ENCODE results near the gene PLA2R1.
A peak's percentile ranks its signal among the peaks of the same experiment; 100 is the strongest.

Gene PLA2R1

DNA sequence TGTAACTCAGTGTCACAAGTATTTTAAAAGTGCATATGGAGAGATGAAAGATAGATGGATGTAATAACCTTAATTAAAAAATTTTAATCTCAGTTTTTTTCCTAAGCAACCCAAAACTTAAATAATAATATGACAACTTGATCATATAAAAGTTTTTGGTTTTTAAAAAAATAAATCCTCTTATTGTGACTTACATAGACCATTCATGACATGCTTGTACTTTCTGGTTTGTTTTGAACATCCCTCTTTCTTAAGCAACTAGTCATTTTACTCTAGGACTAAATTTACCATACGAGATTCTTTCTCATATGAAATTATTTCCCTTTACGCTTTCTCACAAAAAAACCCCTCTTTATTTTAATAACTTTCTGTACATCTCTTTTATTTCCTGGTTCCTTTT is 6.5 kb upstream of the PLA2R1 start:
- in situ Hi-C loops (cut with HindIII; ENCODE audit: low sequenced_read_pairs), result no loop called here
- TF ChIP-seq, protein P1, sequence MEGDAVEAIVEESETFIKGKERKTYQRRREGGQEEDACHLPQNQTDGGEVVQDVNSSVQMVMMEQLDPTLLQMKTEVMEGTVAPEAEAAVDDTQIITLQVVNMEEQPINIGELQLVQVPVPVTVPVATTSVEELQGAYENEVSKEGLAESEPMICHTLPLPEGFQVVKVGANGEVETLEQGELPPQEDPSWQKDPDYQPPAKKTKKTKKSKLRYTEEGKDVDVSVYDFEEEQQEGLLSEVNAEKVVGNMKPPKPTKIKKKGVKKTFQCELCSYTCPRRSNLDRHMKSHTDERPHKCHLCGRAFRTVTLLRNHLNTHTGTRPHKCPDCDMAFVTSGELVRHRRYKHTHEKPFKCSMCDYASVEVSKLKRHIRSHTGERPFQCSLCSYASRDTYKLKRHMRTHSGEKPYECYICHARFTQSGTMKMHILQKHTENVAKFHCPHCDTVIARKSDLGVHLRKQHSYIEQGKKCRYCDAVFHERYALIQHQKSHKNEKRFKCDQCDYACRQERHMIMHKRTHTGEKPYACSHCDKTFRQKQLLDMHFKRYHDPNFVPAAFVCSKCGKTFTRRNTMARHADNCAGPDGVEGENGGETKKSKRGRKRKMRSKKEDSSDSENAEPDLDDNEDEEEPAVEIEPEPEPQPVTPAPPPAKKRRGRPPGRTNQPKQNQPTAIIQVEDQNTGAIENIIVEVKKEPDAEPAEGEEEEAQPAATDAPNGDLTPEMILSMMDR (IDR thresholded peaks at IDR 0.05; ENCODE audit: low read depth, low read length, missing control alignments), result no peak
- no peak for DNase-seq (ENCODE audit: low read depth)
- H3K4me3 ChIP-seq (ENCODE audit: low read depth, low read length), result no peak overlapping the region

DNA sequence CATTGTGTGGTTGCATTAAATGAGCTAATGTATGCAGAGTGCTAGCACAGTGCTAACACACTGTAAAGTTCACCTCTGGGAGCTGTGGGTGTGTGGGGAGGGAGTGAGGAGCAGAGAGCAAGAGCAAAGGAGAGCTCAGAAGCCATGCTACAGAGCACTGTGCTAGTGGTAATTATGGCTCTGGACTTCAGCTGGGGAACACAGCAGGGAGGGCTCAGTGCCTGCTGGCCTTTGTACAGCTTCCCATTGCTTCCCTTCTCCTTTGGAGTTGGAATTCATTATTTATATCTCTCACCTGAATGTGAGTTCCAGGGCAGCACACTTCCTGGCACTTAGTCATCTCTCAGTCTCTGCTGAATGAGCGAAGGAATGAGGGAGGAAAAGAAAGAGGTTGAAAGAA is 2.5 kb upstream of the PLA2R1 start:
- no peak for DNase-seq (ENCODE audit: low read depth)
- TF ChIP-seq, protein P1 (IDR thresholded peaks at IDR 0.05; ENCODE audit: low read depth, low read length, missing control alignments), result no peak
- H3K4me3 ChIP-seq (ENCODE audit: low read depth, low read length), result no peak overlapping the region
- in situ Hi-C loops (cut with HindIII; ENCODE audit: low sequenced_read_pairs), result no loop called here

DNA sequence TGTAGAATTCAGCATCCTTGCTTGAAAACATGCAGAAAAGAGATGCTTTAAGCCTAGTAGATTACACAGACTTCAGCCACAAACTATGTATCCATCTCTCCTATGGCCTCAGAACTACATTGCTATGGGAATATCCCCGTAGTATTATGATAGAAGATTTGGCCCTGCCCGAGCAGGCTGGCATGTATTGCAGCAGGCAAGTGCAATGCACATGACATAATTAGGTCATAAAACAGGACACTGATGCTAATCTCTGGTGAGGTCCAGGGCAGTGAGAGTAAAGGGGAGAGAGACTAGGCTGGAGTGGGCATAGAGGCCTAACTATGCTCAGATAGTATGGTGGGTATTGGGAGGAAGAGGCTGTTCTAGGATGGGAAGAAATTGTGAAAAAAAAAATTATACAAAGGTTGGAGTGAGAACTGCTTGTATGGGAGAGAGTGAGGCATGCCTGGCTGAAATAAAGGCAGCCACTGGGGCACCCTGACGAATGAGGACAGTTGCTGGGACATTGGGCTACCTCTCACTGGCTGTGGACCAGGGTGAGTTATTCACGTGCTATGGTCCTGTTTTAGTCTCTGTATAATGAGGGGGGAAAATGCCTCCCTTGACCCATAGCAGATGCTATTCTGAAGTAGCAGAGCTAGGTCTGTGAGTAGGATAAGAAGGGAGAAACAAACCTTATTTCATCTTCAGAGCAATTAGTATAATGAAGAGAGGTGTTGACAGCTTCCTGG is 1.6 kb upstream of the PLA2R1 start:
- in situ Hi-C loops (cut with HindIII; ENCODE audit: low sequenced_read_pairs), result no loop called here
- DNase-seq (ENCODE audit: low read depth), result no peak
- TF ChIP-seq, protein P1 (IDR thresholded peaks at IDR 0.05; ENCODE audit: low read depth, low read length, missing control alignments), result no peak

DNA sequence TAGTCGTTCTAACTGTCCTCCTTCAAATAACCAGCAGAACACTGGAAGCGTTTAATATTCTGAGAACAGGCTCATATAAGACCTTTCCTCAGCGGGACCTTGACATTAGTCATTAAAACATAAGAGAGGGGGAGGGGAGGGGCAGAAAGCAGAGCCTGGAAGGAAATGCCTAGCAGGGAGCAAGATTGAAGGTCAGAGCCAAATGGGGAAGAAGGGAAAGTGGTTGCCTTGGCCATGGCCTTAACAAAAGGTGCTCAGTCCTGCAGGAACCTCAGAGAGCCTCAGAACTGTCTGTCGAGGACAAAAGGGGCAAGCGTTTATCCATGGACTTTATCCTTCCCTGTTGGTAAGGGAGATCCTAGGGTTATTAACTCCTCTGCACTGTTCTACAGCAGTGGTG is 856 bp upstream of the PLA2R1 start:
- TF ChIP-seq, protein P1 (IDR thresholded peaks at IDR 0.05; ENCODE audit: low read depth, low read length, missing control alignments), result no peak
- DNase-seq (ENCODE audit: low read depth), result no peak
- H3K4me3 ChIP-seq (ENCODE audit: low read depth, low read length), result peak overlapping the region; percentile 70
- in situ Hi-C loops (cut with HindIII; ENCODE audit: low sequenced_read_pairs), result no loop called here

More for the DNA sequence above, 1.6 kb upstream of the PLA2R1 start:
- H3K4me3 ChIP-seq (ENCODE audit: low read depth, low read length), result no peak overlapping the region

DNA sequence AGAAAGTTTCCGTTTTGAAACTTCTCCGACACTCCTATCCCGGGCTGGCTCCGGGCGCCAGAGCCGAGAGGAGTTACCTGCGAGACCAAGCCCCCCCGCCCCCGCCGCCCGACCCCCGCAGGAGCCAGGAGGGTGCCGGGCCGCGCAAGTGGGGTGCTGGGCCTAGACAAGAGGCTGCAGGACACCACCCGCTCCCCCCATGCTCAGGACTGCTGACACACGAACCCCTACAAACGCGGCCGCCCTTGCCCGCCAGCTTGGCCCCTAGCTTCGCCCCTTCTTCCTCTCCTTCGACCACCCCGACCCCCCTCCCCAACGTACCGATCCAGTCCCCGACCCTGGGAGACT is 497 bp downstream of the PLA2R1 start:
- TF ChIP-seq, protein P1 (IDR thresholded peaks at IDR 0.05; ENCODE audit: low read depth, low read length, missing control alignments), result no peak
- in situ Hi-C loops (cut with HindIII; ENCODE audit: low sequenced_read_pairs), result no loop called here
- no peak for DNase-seq (ENCODE audit: low read depth)
- peak overlapping the region; percentile 70 for H3K4me3 ChIP-seq (ENCODE audit: low read depth, low read length)

DNA sequence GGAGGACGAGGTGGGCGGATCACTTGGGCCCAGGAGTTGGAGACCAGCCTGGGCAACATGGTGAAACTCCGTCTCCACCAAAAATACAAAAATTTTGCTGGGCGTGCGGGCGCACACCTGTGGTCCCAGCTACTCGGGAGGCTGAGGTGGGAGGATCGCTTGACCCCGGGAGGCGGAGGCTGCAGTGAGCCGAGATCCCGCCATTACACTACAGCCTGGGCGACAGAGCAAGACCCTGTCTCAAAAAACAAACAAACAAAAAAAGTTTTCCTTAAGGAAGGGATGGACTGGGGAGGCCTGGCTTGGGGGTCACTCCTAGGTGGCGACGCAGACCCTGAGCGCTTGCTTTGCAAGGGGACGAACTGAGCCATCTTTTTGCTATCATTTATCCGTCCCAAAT is 882 bp downstream of the PLA2R1 start:
- no peak for DNase-seq (ENCODE audit: low read depth)
- TF ChIP-seq, protein P1 (IDR thresholded peaks at IDR 0.05; ENCODE audit: low read depth, low read length, missing control alignments), result no peak
- in situ Hi-C loops (cut with HindIII; ENCODE audit: low sequenced_read_pairs), result no loop called here
- peak overlapping the region; percentile 70 for H3K4me3 ChIP-seq (ENCODE audit: low read depth, low read length)

Measured in astrocyte of the cerebellum (primary cell).